Daoy (cell line): ENCODE measurements around the gene SORT1. TPM values are rescaled to one million over a fixed set of nuclear protein-coding genes. Genes with fewer than 3 reads are reported as not detected.
"Not testable (repeated sequence)": the region's sequence is repeated elsewhere in the genome, so short reads cannot be mapped to it uniquely, and the experiment has no call there.

Experiments used
- DNase-seq: peaks from one replicate; pipeline ENCODE4 v3.0.0-alpha.2; 2015; ENCODE audit warnings: low read depth
- total RNA-seq: library from RNA; depleted of rRNA; stranded (reverse); fragments of >200 nt; shearing (Covaris generic); gene quantifications from 2 replicates; pipeline ENCODE4 v1.2.3, GENCODE V29; 2014

The SORT1 gene
- total RNA-seq, 1 experiment from 2014 or later, result 16.3 TPM

DNA sequence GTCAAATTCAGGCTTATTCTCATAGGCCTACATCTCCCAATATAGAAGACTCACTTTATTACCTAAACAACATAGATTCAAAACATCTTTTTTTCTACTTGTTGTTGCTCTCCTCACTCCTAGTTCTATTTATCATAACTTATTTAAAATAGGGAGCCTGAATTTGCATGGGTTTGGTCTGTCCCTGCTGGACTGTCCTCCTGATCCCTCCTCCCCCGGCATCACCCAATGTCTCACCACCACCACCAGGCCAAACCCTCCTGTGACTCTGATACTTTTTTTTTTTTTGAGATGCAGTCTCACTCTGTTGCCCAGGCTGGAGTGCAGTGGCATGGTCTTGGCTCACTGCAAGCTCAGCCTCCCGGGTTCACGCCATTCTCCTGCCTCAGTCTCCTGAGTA is 59.1 kb downstream of the SORT1 start:
- no peak for DNase-seq

DNA sequence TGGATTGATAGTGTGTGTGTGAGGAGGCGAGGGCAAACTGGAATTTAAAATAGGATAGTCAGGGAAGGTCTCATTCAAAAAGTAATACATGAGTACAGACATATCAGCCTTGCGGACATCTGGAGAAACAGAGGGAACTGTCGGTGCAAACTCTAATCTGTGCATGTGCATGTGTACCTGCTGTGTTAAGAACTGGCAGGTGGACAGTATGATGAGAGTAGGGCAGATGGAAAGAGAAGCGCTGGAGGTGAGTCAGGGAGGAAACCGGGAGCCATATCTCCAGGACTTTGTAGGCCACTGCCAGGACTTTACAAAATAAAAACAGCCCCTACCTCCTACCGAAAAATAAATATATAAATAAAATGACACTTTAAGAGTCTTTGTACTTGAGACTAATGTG is 59.6 kb downstream of the SORT1 start:
- DNase-seq, result no peak

DNA sequence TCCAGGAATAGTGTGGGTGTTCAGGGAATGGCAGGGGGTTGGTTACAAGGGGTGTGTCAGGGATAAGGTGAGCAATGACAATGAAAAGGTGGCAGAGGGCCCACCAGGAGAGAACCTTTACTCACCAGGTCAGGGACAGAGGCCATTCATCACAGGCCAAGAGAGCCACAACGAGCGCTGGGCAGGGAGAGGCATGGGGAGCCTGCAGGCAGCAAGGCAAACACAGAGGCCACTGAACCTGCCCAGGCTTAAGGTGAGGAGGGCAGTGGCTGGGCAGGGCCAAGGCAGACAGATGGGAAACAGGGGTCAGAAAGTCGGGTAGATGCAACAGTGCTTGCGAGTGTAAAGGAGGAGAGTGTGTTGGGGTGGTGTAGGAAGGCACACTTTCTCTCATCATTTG is 62.6 kb downstream of the SORT1 start:
- no peak for DNase-seq

DNA sequence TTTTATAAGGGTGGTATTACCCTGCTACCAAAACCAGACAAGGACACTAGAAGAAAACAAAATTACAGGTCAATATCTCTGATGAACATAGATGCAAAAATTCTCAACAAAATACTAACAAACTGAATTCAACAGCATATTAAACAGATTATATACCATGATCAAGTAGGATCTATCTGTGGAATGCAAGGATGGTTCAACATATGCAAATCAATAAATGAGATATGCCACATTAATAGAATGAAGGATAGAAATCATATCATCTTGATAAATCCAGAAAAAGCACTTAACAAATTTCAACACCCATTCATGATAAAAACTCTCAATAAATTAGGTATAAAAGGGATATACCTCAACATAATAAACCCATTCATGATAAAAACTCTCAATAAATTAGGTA is 66.6 kb downstream of the SORT1 start:
- DNase-seq, result no peak

DNA sequence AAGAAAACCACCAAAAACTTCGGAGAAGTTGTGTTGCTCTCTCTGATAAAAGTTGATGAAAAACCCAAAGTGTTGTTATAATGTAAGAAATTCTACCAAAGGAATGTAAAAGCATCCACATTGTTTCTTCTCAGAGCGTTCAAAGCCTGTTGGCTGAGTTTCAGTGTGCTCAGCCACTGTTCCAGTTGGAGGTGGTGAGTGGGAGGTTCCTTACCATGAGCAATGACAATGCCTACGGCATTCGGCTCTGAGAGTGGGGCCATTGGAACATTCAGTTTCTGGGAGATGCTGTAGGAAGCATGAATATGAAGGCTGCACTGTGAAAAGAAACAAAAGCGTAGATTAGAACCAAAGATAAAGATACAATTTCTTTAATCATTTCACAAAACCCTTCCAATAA is 70.4 kb downstream of the SORT1 start:
- DNase-seq, result no peak

DNA sequence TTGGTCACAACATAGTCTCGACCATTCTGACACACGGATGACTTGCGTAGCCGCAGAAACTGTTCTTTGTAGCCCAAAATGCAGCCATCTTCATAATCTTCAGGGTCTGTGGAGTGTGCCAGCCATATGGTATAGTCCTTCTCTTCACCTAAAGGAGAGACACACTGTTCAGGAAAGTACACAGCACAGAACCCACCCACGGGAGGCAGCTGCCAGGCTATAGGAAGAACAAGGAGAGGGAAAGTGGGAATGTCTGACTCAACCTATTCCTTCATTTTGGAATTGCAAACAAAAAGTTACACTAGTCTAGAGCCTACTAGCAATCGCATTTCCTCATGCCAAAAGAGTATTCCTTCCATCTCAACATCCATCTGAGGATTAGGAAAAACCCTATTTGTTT is 74.7 kb downstream of the SORT1 start:
- DNase-seq, result no peak

DNA sequence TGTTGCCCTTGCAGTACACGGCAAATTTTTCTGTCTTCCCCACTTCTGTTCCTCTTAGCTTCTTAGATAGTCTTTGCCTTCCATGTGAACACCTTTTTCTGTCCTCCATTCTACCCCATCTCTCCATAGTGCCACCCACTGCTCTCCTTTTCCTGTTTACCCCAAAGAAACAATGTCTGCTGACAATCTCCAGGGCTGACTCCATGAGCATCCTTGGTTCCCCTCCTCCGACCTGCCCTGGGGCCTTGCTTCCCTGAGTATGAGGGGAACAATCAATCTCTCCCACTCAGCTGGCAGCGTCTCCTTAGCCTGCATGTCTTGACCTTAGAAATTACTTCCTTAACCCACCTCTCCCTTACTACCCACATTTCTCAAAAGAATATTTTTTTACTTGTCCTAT is 78.6 kb downstream of the SORT1 start:
- no peak for DNase-seq

DNA sequence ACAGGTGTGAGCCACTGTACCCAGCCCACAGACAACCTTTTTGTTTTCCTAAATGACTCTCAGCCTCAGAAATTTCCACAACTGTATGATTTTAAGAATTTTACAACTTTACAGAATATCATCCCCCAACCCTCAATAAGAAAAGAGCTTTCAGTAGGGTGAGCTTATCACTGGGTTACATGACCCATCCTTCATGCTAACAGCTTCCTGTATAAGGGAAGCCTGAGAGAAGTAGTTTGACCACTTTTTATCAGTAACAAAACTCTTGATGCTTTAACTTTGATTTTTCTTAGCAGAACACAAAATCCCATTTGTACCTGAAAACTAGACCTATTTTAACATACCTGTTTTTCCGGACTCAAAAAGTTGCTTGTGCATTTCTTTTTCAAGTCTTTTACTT is 81.2 kb downstream of the SORT1 start:
- no peak for DNase-seq

DNA sequence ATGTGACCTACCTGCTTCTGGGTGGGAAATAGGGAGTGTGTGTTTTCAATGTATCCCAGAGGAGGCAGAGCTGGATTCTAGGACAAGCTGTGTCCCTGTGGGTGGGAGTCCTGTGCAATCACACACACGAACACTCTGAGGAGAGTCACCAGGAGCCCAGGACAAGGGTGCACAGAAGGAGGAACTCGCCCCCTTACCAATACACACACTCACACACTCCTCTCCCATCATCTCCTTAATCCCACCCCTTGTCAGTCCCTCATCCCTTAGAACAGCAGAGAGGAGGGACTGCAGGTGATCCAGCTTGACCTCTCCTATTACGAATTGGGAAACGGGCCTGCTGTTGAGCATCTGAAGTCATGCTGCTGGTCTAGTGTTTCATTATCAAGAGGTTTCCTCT is 82.4 kb downstream of the SORT1 start:
- DNase-seq, result no peak

DNA sequence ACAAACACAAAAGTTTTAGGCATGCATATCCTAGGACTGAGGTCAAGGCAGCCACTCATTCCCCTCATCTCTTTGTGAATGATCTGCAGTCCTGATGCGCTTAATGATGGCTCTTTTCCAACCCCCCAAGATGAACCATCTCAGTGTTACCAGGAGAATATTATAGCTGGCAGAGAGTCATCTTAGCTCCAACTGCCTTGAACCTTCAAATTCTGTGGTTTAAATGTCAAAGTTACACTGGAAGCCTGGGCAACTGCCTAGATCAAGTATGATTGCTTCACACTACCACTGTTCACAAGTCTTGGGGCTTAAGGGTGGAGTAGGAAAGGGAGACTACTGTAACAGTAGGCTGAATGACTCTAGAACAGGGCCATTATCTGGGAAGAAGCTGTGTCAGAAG is 82.9 kb downstream of the SORT1 start:
- no peak for DNase-seq

DNA sequence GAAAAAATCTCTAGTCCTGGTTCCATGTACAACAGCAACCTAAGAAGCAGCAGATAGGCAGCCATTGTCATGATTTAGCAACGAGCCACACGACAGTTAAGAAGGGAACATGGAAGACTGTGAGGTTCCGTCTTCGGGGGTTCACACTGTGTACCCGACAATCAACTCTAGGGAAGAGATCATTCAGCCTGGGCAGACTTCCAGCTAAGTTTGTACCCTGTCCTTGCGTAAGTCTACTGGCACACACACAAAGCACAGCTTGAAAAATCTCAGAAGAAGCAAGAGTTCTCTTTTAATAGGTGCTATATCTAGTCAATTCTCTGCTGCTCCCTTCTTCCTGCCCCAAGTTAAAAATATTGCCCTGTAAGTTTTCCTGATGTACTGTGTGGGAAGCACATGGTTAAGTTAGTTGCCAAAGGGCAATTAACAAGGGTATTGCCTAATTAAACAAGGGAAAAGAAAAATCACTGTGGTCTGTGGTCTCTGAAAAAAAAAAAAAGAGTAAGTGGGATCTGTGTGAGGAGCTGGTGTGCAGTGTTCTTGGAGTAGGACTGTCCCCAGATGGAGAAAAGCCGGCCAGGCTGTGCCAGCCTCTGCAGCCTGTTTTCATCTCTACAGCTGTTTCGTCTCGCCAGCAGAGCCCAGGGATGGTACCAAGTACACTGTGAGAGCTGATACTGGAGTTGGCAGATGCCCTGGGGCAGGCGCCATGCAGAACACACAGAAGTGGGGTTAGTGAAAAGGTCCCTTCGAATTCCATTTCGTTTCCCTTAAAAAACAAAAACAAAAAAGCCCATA is 84.5 kb downstream of the SORT1 start:
- no peak for DNase-seq

DNA sequence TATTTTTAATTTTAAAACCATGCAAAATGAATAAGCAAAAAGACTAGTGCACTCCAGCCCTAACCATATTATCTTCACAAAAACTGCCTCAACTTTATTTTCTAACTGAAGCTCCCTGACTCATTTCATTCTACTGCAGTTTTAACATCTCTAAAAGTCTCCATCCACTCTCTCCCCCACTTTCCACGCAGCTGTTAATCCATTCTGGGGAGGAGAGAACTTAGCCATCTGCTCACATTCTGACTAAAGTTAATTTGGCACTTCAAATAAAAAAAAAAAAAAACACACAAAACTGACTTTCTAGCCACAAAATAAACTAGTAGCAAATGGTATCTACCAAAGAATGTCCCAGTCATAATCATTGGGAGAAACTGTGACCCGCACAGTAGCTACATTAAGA is 85.5 kb downstream of the SORT1 start:
- no peak for DNase-seq

DNA sequence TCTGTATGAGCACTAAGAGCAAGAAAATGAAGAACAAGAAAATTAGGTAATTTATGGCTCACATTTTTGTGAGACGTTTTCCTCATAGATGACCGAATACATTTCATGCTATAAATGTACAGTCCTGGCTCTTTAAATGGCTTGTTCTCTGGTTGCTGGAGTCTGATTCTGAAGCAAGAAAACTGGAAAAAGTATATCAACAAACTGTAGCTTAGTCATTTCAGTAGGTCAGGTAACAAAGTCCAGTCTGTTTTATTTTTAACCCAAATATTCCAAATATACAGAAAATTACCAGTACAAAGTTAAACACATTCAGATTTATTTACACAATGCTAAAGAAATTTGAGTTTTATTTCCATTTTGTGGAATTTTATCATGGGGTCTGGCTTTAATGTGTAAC is 88.4 kb downstream of the SORT1 start:
- DNase-seq, result no peak

DNA sequence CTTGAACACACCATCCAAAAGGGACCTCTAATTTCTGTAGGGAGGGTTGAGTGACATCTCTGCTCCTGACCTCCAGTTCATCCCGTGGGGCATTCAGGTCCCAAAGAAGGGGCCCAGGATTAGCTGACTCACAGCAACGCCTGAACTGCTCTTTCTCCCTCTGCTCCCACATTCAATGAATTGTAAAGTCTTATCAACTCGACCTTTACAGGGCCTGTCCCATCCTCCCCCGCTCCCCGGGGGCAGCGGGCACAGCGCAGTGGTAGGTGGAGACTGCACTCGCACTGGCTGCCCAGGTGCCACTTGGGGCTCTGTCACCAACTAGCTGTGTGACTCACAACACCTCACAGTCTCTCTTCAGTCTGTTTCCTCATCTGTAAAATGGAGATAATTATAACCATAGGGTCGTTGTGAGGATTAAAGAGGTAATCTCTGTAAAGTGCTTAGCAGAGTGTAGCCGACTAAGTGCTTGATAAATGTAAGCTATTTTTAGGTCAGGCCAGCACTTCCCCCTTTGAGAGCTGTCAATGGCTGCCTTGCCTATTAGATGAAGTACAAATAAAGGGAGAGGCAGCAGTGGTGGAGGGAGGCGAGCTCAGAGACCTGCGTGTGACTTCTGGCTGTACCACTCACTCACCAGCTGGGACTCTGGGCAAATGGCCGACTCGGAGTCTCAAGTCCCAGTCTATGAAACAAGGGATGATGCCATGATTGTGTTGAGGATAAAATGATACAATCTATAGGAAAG is 90.3 kb downstream of the SORT1 start:
- DNase-seq, result no peak

DNA sequence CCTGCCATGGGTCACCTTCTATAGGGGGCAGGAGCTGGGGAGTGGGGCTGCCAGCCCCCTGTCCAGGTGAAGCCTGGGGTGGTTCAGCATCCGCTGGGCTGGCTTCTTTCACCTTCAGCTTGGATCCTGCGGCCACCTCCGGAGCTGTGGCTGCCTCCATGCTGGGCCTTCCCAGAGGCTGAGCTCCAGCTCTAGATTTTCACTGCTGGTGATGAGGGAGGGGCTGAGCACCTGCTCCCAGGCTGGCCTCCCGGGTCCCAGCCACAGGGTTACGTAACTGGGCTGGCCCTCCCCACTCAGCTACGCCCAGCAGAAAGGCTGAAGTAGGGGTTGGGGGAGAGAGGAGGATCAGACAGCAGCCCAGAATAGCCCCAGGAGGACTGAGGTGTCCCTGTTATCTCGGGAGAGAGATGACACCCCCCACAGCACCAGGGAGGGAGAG is 90.9 kb downstream of the SORT1 start, which contains the start of gene MYBPHL:
Gene MYBPHL, minus strand, starts transcription at position 180 of the 442 bp plus-strand sequence. Its CDS starts 20 bp downstream, at position 160.
- DNase-seq, result no peak

DNA sequence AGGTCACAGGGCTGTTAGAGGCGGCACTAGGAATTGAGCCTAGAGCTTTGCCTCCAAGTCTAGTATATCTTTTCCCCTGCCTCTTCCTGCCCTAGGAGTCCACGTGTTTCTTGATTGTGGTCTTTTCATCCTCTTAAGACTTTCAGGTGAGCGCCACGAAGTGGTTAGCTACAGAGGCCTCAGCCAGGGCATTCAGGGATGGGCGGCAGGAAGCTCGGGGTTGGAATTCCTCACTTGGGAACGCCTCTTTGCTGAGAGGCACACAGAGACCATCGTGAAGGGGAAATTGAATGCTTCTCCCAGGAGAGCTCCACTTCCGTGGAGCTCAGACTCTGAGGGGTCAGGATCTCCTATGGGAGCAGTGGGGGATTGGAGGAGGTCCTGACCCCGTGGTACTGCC is 91.7 kb downstream of the SORT1 start:
- not testable (repeated sequence) for DNase-seq

DNA sequence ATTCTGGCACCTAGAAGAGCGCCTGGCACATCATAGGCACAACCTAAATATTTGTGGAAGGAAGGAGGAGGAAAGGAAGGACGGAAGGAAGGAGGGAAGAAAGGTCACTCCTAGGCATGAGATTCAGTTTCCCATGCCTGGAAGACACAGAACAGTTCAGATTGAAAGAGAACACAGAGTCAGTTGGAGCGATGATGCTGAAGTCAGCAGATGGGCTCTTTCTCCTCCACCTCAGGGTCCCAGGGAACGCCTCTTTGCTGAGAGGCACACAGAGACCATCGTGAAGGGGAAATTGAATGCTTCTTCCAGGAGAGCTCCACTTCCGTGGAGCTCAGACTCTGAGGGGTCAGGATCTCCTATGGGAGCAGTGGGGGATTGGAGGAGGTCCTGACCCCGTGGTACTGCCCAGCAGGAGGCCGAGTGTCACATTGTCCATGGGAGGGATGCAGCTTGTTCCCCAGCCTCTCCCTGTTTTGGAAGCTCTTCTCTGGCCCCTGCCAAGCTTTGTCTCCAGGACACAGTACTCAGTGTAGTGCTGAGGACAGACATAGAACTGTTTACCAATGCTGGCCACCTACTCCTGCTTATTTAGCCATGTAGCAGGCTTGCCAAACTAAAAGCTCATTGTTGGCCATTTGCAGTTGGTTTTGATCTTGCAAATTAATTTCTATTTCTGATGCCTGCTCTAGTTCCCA is 93.3 kb downstream of the SORT1 start:
- DNase-seq, result no peak

DNA sequence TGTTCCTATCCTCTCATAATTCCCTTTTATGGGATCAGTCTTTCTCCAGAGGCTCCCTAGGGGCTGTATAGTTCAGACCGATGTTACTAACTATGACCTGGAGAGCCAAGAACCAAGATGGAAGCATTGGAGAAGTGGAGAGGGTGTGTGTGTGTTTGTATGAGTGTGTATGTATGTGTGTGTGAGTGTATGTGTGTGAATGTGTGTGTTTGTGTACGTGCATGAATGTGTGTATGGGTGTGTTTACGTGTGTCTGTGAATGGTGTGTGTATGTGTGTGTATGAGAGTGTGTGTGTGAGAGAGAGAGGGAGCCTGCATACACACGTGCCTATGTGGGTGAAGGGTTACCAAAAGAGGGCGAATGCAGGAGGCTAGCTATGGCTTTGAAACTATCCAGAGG is 95.8 kb downstream of the SORT1 start:
- no peak for DNase-seq

DNA sequence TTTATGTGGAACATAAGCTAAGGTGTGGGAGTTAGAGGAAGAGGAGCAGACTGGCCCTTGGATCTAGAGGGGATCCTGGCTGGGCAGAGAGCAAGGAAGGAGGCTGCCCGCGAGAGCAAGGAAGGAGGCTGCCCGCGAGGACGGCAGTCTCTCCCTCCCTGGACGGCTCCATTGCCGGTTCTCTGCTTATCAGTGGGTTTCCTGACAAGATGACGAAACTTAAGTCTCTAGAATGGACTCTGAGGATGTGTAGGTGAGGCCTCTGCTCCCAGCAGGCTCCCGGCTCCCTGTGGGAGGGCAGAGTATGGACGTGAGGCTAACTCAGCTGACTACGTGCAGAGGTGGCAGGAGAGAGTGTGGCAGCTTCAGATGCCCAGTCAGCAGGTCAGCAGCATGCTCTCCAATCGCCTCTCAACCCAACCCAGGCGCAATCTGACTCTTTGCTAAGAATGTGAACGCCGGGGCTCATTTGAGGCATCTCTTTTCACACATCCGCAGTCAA is 97.0 kb downstream of the SORT1 start:
- no peak for DNase-seq

DNA sequence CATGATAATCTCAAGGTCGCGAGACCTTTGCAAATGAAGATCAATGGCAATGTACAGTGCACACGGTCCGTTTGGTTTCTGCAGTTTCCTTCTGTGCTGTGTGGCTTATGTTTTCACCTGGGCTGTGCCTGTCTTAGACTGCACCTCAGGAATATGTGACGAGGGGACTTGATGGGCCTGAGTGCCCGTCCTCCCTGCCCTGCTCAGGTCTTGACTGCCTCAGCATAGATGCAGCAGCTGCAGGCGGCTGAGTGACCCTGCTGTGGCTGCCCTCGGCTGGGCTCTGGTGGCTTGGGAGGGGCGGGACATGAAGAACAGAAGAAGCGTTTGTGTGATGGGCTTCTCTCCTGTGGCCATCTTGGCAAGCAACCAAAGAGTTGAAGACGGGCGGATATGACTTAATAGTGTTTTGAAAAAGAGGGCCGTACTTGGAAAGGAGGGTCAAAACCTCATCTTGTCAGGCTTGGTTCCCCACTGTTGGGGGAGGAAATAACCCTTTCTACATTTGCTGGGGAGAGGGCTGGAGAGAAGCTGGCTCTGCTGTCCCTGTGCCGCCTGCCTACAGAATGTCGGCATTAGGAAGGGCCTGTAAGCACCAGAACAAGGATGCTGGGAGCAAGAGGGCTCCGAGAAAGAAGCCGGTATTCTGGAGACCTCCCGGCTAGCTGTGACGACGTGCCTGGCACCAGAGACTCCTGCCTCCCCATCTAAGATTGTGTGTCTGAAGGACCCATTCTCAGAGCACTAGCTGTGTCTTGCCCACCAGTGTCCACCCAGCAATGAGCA is 98.0 kb downstream of the SORT1 start:
- DNase-seq, result peak; percentile 69
